Karpas-422 (cell line): Measurements from ENCODE around the gene IL3RA. TPM values are rescaled to one million over a fixed set of nuclear protein-coding genes. Genes with fewer than 3 reads are reported as not detected.

ENCODE experiments used
- DNase-seq: peaks from one replicate; pipeline ENCODE4 v3.0.0-alpha.2; 2015
- H2AFZ ChIP-seq: fragments of 200-600 bp; sonication (generic); 2 replicates; pipeline ENCODE4 v1.6.1; 2014; ENCODE audit warnings: antibody characterized with exemption, low read length, mixed read lengths
- H3K27ac ChIP-seq: fragments of 200-600 bp; sonication (generic); 2 replicates; pipeline ENCODE4 v1.5.1; 2014; ENCODE audit warnings: mild to moderate bottlenecking, low read length, moderate library complexity
- H3K27me3 ChIP-seq: fragments of 200-600 bp; sonication (generic); 2 replicates; pipeline ENCODE4 v1.6.1; 2014; ENCODE audit warnings: low read length, mixed read lengths
- H3K36me3 ChIP-seq: fragments of 200-600 bp; sonication (generic); 2 replicates; pipeline ENCODE4 v1.6.1; 2014; ENCODE audit warnings: low read length, mixed read lengths; ENCODE audit not compliant: insufficient read depth
- H3K4me1 ChIP-seq: fragments of 200-600 bp; sonication (generic); 2 replicates; pipeline ENCODE4 v1.6.1; 2014; ENCODE audit warnings: mild to moderate bottlenecking, low read length, mixed read lengths
- H3K4me2 ChIP-seq: fragments of 200-600 bp; sonication (generic); 2 replicates; pipeline ENCODE4 v1.6.1; 2014; ENCODE audit warnings: low read length, low read depth, mild to moderate bottlenecking; ENCODE audit not compliant: poor library complexity, severe bottlenecking
- H3K4me3 ChIP-seq: fragments of 200-600 bp; sonication (generic); 2 replicates; pipeline ENCODE4 v1.5.1; 2014; ENCODE audit warnings: mild to moderate bottlenecking, antibody characterized with exemption, low read length, mixed read lengths
- H3K79me2 ChIP-seq: fragments of 200-600 bp; sonication (generic); 2 replicates; pipeline ENCODE4 v1.6.1; 2014; ENCODE audit warnings: mild to moderate bottlenecking, low read length, mixed read lengths
- H3K9ac ChIP-seq: fragments of 200-600 bp; sonication (generic); 2 replicates; pipeline ENCODE4 v1.6.0; 2014; ENCODE audit warnings: low read length
- H3K9me2 ChIP-seq: fragments of 200-600 bp; sonication (generic), shearing (Covaris generic); replicated peaks from 2 replicates; pipeline ENCODE4 v1.6.0; 2014; ENCODE audit warnings: mild to moderate bottlenecking, low read length, moderate library complexity; ENCODE audit not compliant: insufficient read depth
- H3K9me3 ChIP-seq: fragments of 300-700, 200-600 bp; sonication (generic); 2 replicates; pipeline ENCODE4 v1.6.1; 2014; ENCODE audit warnings: low read length, mixed read lengths
- H4K20me1 ChIP-seq: fragments of 200-600 bp; sonication (generic); 2 replicates; pipeline ENCODE4 v1.6.1; 2014; ENCODE audit warnings: mild to moderate bottlenecking, antibody characterized with exemption, low read length, low read depth; ENCODE audit not compliant: insufficient read depth
- total RNA-seq: library from RNA; depleted of rRNA; stranded (reverse); fragments of >200 nt; shearing (Covaris generic); gene quantifications from 2 replicates; pipeline ENCODE4 v1.2.3, GENCODE V29; 2014; ENCODE audit warnings: low replicate concordance

The IL3RA gene
- total RNA-seq, 1 experiment from 2014 or later: not detected

DNA sequence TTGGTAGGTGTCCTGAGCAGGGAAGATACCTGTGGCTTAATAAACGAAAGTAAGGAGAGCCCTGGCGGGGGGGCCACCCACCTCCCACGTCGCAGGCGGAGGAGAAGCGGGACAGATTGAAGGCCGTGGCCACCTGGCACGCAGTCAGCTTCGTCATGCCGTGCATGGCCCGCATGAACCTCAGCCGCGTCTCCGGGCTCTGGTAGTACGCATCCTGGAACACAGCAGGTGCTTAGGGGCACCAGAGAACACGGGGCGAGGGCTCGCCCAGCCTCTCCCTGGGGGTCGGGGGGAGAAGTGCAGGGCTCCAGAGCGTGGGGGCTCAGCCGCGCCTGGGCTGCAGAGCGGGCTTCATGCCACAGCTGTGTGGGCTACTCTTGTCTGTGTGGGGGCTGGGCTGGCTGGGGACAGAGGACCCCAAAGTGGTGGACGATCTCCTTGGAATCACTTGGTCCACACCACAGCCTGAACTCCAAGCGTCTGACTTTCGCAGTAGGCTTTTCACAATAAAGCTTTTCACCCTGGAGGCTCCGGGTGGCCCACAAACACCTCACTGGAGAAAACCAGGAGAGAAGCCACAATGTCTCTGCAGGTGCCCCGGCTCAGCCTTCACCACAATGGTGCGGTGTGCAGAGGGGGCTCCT is 82.4 kb downstream of the IL3RA start:
- DNase-seq: no peak
- peaks cover 4% of the 10 kb centered on the region for H3K9me3 ChIP-seq

DNA sequence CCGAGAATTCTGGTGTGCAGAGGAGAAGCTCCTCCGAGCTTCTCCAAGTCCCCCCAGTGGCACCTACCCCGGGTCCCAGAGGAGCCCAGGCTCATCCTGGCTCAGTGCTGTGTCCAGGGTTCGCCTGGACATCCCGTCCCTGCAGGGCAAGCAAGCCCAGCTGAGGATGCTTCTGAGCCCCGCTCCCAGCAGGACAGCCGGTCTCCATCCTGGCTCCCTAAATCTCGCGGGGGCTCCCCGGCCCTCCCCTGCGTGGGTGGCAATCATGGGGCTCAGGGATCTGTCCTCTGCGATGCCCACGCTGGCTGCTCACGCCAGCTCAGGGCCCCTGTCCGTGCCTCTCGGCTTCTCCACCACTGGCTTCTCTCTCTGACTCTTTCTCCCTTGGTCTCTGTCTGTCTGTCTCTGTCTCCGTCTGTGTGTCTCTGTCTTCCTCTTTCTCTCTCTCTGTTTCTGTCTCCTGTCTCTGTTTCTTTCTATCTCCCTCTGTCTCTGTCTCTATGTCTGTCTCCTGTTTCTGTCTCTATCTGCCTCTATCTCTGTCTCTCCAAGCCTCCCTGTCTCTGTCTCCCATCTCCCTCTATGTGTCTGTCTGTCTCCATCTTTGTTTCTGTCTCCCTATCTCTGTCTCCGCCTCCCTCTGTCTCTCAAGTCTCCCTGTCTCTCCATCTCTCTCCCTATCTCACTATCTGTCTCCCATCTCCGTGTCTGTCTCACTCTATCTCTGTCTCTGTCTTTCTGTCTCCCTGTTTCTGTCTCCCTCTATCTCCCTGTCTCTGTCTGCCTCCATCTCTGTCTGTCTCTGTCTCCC is 83.2 kb downstream of the IL3RA start:
- Histone ChIP-seq H3K36me3 (peaks cover 68% of the 10 kb centered on the region), H4K20me1 (no peaks in the 10 kb centered on the region), H3K27ac (no peak overlapping the region), H3K9ac (no peak overlapping the region), H3K79me2 (no peaks in the 10 kb centered on the region), H3K4me3 (no peak overlapping the region), H3K27me3 (no peaks in the 10 kb centered on the region), H3K9me3 (peaks cover 4% of the 10 kb centered on the region), H2AFZ (no peak overlapping the region), H3K4me1 (no peaks in the 10 kb centered on the region), H3K4me2 (no peak overlapping the region), H3K9me2 (no peaks in the 10 kb centered on the region)
- no peak for DNase-seq

More for the DNA sequence above, 82.4 kb downstream of the IL3RA start:
- no peak overlapping the region for H3K4me2 ChIP-seq
- no peaks in the 10 kb centered on the region for H3K27me3 ChIP-seq
- no peaks in the 10 kb centered on the region for H3K4me1 ChIP-seq
- H3K27ac ChIP-seq: no peak overlapping the region
- H3K79me2 ChIP-seq: no peaks in the 10 kb centered on the region
- no peaks in the 10 kb centered on the region; the same call in 1 of the 2 replicates for H4K20me1 ChIP-seq
- no peak overlapping the region for H3K4me3 ChIP-seq
- H3K9me2 ChIP-seq: no peaks in the 10 kb centered on the region
- peaks cover 64% of the 10 kb centered on the region for H3K36me3 ChIP-seq
- no peak overlapping the region for H3K9ac ChIP-seq
- no peak overlapping the region for H2AFZ ChIP-seq

DNA sequence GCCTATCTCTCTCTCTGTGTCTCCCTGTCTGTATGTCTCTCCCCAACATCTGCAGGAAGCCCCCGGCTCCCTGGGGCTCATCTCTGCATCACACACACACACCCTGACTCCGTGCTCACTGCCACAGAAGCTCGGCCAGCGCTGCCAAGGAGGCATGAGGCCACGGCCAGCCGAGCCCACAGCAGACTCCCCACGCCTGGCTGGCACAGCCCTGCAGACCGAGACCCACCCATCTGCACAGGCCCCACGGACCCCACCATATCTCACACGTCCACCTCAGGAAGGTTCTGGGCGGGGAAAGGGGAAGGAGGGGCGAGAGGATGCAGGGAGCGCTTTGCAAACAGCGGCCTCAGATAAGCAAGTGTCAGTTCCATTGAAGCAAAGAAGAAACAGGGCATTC is 83.8 kb downstream of the IL3RA start:
- H3K9ac ChIP-seq: no peak overlapping the region
- no peak for DNase-seq
- no peak overlapping the region for H3K27ac ChIP-seq
- no peaks in the 10 kb centered on the region for H4K20me1 ChIP-seq
- peaks cover 74% of the 10 kb centered on the region for H3K36me3 ChIP-seq
- H3K4me2 ChIP-seq: no peak overlapping the region
- H3K9me3 ChIP-seq: peaks cover 4% of the 10 kb centered on the region
- no peaks in the 10 kb centered on the region for H3K9me2 ChIP-seq
- no peaks in the 10 kb centered on the region for H3K79me2 ChIP-seq
- no peaks in the 10 kb centered on the region for H3K4me1 ChIP-seq
- no peak overlapping the region for H3K4me3 ChIP-seq
- H2AFZ ChIP-seq: no peak overlapping the region
- no peaks in the 10 kb centered on the region for H3K27me3 ChIP-seq

DNA sequence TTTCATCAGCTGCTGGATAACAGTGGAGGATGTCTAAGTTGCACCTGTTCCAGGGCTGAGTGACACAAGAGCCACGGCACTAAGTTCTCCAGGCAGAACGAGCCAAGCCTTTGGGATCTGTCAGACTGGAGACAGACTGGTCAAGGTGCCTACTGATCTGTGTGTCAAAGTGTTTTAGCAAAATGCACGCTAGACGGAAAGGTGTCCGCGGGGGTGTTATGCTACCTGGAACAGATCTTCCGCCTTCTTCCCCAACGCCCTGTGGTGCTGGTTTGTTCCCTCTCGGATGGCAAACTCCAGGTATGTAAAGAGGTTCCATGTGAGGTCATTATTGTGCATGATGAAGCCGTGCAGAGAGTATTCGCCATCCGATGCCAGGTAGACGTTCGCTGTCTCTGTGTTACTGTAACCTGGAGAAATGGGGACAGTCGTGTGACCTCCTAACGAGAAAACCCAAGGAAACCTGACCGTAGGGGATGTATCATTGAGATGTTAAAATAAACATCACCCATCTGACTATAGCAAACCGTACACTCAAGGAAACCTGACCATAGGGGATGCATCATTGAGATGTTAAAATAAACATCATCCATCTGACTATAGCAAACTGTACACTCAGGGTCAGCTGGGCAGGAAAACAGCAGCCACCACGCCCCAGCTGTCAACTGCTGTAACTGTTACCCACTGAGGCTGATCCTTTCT is 85.0 kb downstream of the IL3RA start:
- H3K9me3 ChIP-seq: peaks cover 4% of the 10 kb centered on the region
- no peak overlapping the region for H3K9ac ChIP-seq
- no peak overlapping the region for H3K4me3 ChIP-seq
- DNase-seq: peak; percentile 49
- H4K20me1 ChIP-seq: no peaks in the 10 kb centered on the region
- no peak overlapping the region for H2AFZ ChIP-seq
- H3K9me2 ChIP-seq: no peaks in the 10 kb centered on the region
- H3K4me2 ChIP-seq: no peak overlapping the region
- peaks cover 75% of the 10 kb centered on the region for H3K36me3 ChIP-seq
- no peak overlapping the region for H3K27ac ChIP-seq
- H3K27me3 ChIP-seq: no peaks in the 10 kb centered on the region
- no peaks in the 10 kb centered on the region for H3K4me1 ChIP-seq
- H3K79me2 ChIP-seq: no peaks in the 10 kb centered on the region

DNA sequence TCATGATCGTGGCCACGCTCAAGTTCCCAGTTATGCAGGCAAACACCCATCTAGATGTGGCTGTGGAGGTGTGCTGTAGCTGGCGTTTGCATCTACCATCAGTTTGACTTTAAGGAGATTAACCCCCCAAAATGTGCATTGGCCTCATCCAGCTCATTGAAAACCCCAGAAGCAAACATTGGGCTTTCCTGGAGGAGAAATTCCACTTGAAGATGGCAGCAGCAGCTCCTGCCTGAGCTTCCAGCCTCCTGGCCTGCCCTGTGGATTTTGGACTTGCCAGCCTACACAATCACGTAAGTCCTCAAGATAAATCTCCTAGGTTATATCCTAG is 85.5 kb downstream of the IL3RA start:
- H2AFZ ChIP-seq: no peak overlapping the region
- H3K36me3 ChIP-seq: peaks cover 70% of the 10 kb centered on the region
- no peak overlapping the region for H3K4me2 ChIP-seq

DNA sequence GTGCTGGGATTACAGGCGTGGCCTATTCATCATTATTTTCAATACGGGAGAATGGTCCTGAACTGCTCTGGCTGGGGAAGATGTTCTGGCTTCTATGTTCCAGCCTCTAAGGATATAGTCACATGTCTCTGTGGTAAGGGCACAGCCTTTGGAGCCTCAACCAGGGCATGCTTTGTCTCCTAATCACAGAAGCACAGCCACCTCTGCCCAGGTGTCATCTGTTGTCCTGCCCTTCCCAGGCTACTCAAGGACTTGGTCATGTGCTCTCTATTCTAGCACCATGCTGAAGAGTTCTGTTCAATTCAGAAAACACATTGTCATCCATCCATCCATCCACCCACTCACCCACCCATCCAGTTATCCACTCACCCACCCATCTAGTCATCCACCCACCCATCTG is 86.6 kb downstream of the IL3RA start:
- Histone ChIP-seq H3K4me3 (no peak overlapping the region), H3K4me2 (no peak overlapping the region), H3K79me2 (no peaks in the 10 kb centered on the region), H3K9me3 (peaks cover 4% of the 10 kb centered on the region), H3K27ac (no peak overlapping the region), H4K20me1 (no peaks in the 10 kb centered on the region), H3K36me3 (peaks cover 69% of the 10 kb centered on the region), H3K27me3 (no peaks in the 10 kb centered on the region), H3K9ac (no peak overlapping the region), H3K9me2 (no peaks in the 10 kb centered on the region), H3K4me1 (no peaks in the 10 kb centered on the region), H2AFZ (no peak overlapping the region)
- DNase-seq: no peak

More for the DNA sequence above, 85.5 kb downstream of the IL3RA start:
- Histone ChIP-seq H3K4me1 (no peaks in the 10 kb centered on the region), H3K27ac (no peak overlapping the region), H3K9ac (no peak overlapping the region), H3K9me3 (peaks cover 4% of the 10 kb centered on the region), H4K20me1 (no peaks in the 10 kb centered on the region), H3K79me2 (no peaks in the 10 kb centered on the region), H3K27me3 (no peaks in the 10 kb centered on the region), H3K4me3 (no peak overlapping the region), H3K9me2 (no peaks in the 10 kb centered on the region)
- no peak for DNase-seq

DNA sequence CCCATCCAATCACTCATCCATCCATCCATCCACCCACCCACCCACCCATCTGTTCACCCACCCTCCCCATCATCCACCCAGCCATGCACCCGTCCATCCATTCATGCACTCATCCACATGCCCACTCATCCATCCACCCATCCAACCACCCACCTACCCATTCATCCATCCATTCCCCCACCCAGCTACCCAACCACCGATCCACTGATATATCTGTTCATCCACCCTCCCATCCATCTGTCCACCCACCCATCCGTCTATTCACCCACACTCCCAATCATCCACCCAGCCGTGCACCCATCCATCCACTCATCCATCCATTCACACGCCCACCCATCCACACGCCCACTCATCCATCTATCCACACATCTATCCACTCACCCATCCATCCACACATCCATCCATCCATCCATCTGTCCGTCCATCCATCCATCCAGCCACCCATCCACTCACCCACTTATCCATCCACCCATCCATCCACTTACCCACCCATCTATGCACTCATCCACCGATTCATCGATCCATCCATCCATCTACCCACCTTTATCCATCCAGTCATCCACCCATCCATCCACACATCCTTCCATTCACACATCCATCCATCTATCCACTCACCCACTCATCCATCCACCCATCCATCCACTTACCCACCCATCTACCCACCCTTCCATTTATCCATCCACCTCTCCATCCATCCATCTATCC is 87.7 kb downstream of the IL3RA start:
- peaks cover 61% of the 10 kb centered on the region for H3K36me3 ChIP-seq
- no peaks in the 10 kb centered on the region for H3K9me2 ChIP-seq
- H4K20me1 ChIP-seq: no peaks in the 10 kb centered on the region
- H3K27ac ChIP-seq: no peak overlapping the region
- no peak overlapping the region for H3K4me2 ChIP-seq
- H2AFZ ChIP-seq: no peak overlapping the region
- no peaks in the 10 kb centered on the region for H3K27me3 ChIP-seq
- no peak overlapping the region for H3K9ac ChIP-seq
- no peaks in the 10 kb centered on the region for H3K79me2 ChIP-seq
- no peaks in the 10 kb centered on the region for H3K4me1 ChIP-seq
- H3K4me3 ChIP-seq: no peak overlapping the region
- H3K9me3 ChIP-seq: peaks cover 4% of the 10 kb centered on the region
- DNase-seq: no peak

DNA sequence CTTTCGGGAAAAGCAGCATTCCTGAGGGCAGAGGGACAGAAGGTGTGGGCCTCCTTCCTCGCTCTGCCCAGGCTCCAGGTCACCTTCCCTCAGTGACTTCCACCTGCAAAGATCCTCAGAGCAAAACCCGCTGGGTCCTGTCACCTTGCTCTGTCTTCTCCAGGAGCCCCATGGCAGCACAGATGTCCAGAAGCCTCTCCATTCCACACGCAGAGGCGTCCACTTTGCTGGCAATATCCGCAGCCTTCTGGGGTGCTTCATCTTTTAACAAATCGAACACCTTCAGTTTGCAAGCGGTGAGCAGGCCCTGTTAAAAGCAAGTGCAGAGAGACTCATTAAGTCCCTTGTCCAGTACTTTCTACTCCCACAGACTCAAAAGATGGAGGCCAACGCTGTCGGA is 88.8 kb downstream of the IL3RA start:
- Histone ChIP-seq H4K20me1 (no peaks in the 10 kb centered on the region), H2AFZ (no peak overlapping the region), H3K27ac (no peak overlapping the region), H3K9me3 (peaks cover 4% of the 10 kb centered on the region), H3K9me2 (no peaks in the 10 kb centered on the region), H3K27me3 (no peaks in the 10 kb centered on the region), H3K36me3 (peaks cover 63% of the 10 kb centered on the region), H3K9ac (no peak overlapping the region), H3K4me3 (no peak overlapping the region), H3K4me1 (no peaks in the 10 kb centered on the region), H3K79me2 (no peaks in the 10 kb centered on the region), H3K4me2 (no peak overlapping the region)
- no peak for DNase-seq
